Measurements from ENCODE around the gene TNFRSF4. TPM values are rescaled to one million over a fixed set of nuclear protein-coding genes. Genes with fewer than 3 reads are reported as not detected.

TNFRSF4 gene
- total and polyA plus RNA-seq, 10 of the 15 experiments (the other 5 are each of a cell fraction or from before 2014, with no cell fraction given): 0.05 to 7.3 (median 2.5) TPM; not detected in 1

- TF ChIP-seq HDGF (IDR thresholded peaks at IDR 0.05) (0 out of 2 replicates have a peak, but pooled peaks have one; percentile 26), ATF7 (IDR thresholded peaks at IDR 0.05; ENCODE audit: low read depth) (peak; percentile 68), EP300 (IDR thresholded peaks at IDR 0.05; ENCODE audit: borderline replicate concordance in 1 of 2, control insufficient read depth in 1 of 2, low read depth in 2 of 2, low read length in 2 of 2) (peak in 1 of 2 experiments; percentile 37; a peak in 1 of 4 replicates), ASH2L (IDR thresholded peaks at IDR 0.05; ENCODE audit: borderline replicate concordance, low read depth) (no peak), CUX1 (IDR thresholded peaks at IDR 0.05; ENCODE audit: insufficient replicate concordance, low read depth, low read length) (no peak), ETV6 (conservative IDR thresholded peaks at IDR 0.05 in 1 of 2, IDR thresholded peaks at IDR 0.05 in 1 of 2; ENCODE audit: borderline replicate concordance in 1 of 2, low read depth in 1 of 2) (0 out of 4 replicates have a peak, but pooled peaks of 1 of the 2 experiments have one; percentile 24), TAF1 (IDR thresholded peaks at IDR 0.05; ENCODE audit: borderline replicate concordance, low read depth, low read length) (no peak), ZNF274 (IDR thresholded peaks at IDR 0.05; ENCODE audit: insufficient read depth, insufficient read length) (no peak), MEF2A (IDR thresholded peaks at IDR 0.05; ENCODE audit: insufficient read depth, low read depth, low read length) (no peak), NFYA (IDR thresholded peaks at IDR 0.05; ENCODE audit: borderline replicate concordance, low read depth, low read length) (no peak), NR2C1 (IDR thresholded peaks at IDR 0.05) (no peak), ZNF24 (IDR thresholded peaks at IDR 0.05) (no peak), ZBTB33 (IDR thresholded peaks at IDR 0.05) (no peak), PAX8 (IDR thresholded peaks at IDR 0.05) (no peak), SUPT20H (IDR thresholded peaks at IDR 0.05; ENCODE audit: borderline replicate concordance, control insufficient read depth, low read depth, low read length) (no peak), RUNX3 (IDR thresholded peaks at IDR 0.05; ENCODE audit: low read length) (peak; percentile 86), ZSCAN29 (IDR thresholded peaks at IDR 0.05) (no peak), IRF5 (IDR thresholded peaks at IDR 0.05; ENCODE audit: borderline replicate concordance) (no peak), NFXL1 (IDR thresholded peaks at IDR 0.05; ENCODE audit: borderline replicate concordance) (no peak), IKZF1 (conservative IDR thresholded peaks at IDR 0.05) (0 out of 2 replicates have a peak, but pooled peaks have one; percentile 23), KAT2A (conservative IDR thresholded peaks at IDR 0.05; ENCODE audit: control insufficient read depth, low read depth, low read length) (no peak), ZNF207 (IDR thresholded peaks at IDR 0.05; ENCODE audit: borderline replicate concordance) (no peak), PAX5 (IDR thresholded peaks at IDR 0.05; ENCODE audit: borderline replicate concordance, low read depth, low read length) (no peak), TARDBP (IDR thresholded peaks at IDR 0.05; ENCODE audit: borderline replicate concordance) (no peak)
These were observed 36.9 kb upstream of the TNFRSF4 start (continued) for GRCh38 chr1:1250786-1251284.
